Hepatocyte (in vitro differentiated cells): ENCODE data around the gene CSKMT. TPM values are rescaled to one million over a fixed set of nuclear protein-coding genes. Genes with fewer than 3 reads are reported as not detected.
A peak's percentile ranks its signal among the peaks of the same experiment; 100 is the strongest.

Source experiments
- DNase-seq: peaks from one replicate; pipeline ENCODE4 v3.0.0-alpha.2; 2016; ENCODE audit warnings: low spot score
- H2AFZ ChIP-seq: fragments of 200-600 bp; sonication (generic); 2 replicates; pipeline ENCODE4 v1.6.0; 2016; ENCODE audit warnings: antibody characterized with exemption, mild to moderate bottlenecking
- H3K27ac ChIP-seq: fragments of 200-600 bp; sonication (generic); 2 replicates; pipeline ENCODE4 v1.5.1; 2016; ENCODE audit warnings: mild to moderate bottlenecking
- H3K27me3 ChIP-seq: fragments of 200-600 bp; sonication (generic); 2 replicates; pipeline ENCODE4 v1.6.1; 2016
- H3K36me3 ChIP-seq: fragments of 200-600 bp; sonication (generic); replicated peaks from 2 replicates; pipeline ENCODE4 v1.5.1; 2016; ENCODE audit warnings: low read depth; ENCODE audit not compliant: insufficient read depth
- H3K4me1 ChIP-seq: fragments of 200-600 bp; sonication (generic); 2 replicates; pipeline ENCODE4 v1.5.1; 2016; ENCODE audit warnings: mild to moderate bottlenecking, moderate library complexity; ENCODE audit not compliant: insufficient read depth
- H3K4me2 ChIP-seq: fragments of 200-600 bp; sonication (generic); 2 replicates; pipeline ENCODE4 v1.6.0; 2016
- H3K4me3 ChIP-seq: fragments of 200-600 bp; sonication (generic); 2 replicates; pipeline ENCODE4 v1.5.1; 2016; ENCODE audit warnings: mild to moderate bottlenecking
- H3K79me2 ChIP-seq: fragments of 200-600 bp; sonication (generic); 2 replicates; pipeline ENCODE4 v1.6.0; 2017; ENCODE audit warnings: mild to moderate bottlenecking
- H3K9me2 ChIP-seq: fragments of 200-600 bp; sonication (generic); replicated peaks from 2 replicates; pipeline ENCODE4 v1.6.0; 2017; ENCODE audit warnings: mild to moderate bottlenecking; ENCODE audit not compliant: insufficient read depth
- H3K9me3 ChIP-seq: fragments of 200-600 bp; sonication (generic); 2 replicates; pipeline ENCODE4 v1.5.1; 2016; ENCODE audit warnings: low read depth, mild to moderate bottlenecking
- H4K20me1 ChIP-seq: fragments of 200-600 bp; sonication (generic); 2 replicates; pipeline ENCODE4 v1.6.0; 2016; ENCODE audit warnings: mild to moderate bottlenecking; ENCODE audit not compliant: insufficient read depth, poor library complexity, severe bottlenecking
- CTCF ChIP-seq: fragments of 200-600 bp; sonication (generic); IDR thresholded peaks from 2 replicates; pipeline ENCODE4 v1.5.1; 2016; ENCODE audit warnings: antibody characterized with exemption, mild to moderate bottlenecking; ENCODE audit not compliant: poor library complexity
- EZH2 ChIP-seq: fragments of 200-600 bp; sonication (generic); IDR thresholded peaks from 2 replicates; pipeline ENCODE4 v1.6.1; 2016; ENCODE audit warnings: antibody characterized with exemption, mild to moderate bottlenecking, borderline replicate concordance
- EZH2phosphoT487 ChIP-seq: fragments of 200-600 bp; sonication (generic); IDR thresholded peaks from one replicate; pipeline ENCODE4 v1.6.1; 2018; ENCODE audit warnings: antibody characterized with exemption, mild to moderate bottlenecking, low read depth, moderate library complexity; ENCODE audit not compliant: unreplicated experiment, severe bottlenecking
- WGBS: methylation state at CpG from one replicate; pipeline ENCODE4 v1.1.6; 2016; ENCODE audit warnings: low lambda C conversion rate; ENCODE audit errors: missing lambda C conversion rate; 5-methylcytosine and 5-hydroxymethylcytosine counted together
- polyA plus RNA-seq: library from polyadenylated mRNA; unstranded; fragments of >200 nt; fragmentation: Nextera tagmentation; extraction: Ambion mirVana; gene quantifications from 2 replicates; pipeline ENCODE4 v1.2.1, GENCODE V29; 2016
- total RNA-seq: library from RNA; depleted of rRNA; stranded (reverse); fragments of >200 nt; gene quantifications from 2 replicates; pipeline ENCODE4 v1.2.3, GENCODE V29; 2014

The CSKMT gene
- total and polyA plus RNA-seq, 2 experiments from 2014 or later, result 5.7 to 22.5 TPM

DNA sequence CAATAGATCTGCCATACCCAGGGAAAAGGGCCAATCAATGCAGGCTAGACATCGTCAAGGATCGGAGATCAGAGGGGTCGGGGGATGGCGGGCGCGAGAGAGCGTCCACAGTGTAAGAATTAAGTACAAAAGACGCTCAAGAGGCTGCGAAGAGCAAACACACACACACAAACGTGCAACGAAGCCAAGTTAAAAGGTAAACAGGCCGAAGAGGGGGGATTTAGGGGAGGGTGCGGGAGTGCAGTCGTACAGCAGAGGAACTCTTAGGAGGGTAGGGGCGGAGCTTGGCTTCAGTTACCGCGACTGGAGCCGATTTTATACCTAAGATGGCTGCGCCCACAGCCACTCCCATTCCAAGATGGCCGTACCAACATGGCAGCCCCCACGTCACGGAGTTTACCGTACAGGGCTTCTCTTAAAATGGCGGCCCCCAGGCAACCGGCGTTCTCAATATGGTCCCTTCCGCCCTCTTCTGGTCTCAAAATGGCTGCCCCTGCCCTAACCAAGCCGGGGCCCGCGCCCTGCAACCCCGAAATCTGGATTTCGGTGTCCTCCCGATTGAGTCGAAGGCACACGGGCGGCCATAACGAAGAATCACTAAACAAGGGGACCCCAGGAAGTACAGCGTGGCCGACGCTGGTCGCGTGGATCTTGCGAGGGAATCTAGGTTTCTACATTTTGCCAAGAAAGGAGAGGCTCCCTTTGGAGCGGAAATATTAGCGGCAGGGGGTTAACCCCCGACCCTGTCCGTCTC is 44.3 kb downstream of the CSKMT start:
- H3K9me2 ChIP-seq, result no peaks in the 10 kb centered on the region
- H3K4me1 ChIP-seq, result peaks cover 57% of the 10 kb centered on the region
- no peaks in the 10 kb centered on the region for H4K20me1 ChIP-seq
- TF ChIP-seq CTCF (no peak), EZH2phosphoT487 (no peak), EZH2 (no peak)
- peak overlapping the region; percentile 83 for H3K4me2 ChIP-seq
- peak overlapping the region; percentile 34 for H3K4me3 ChIP-seq
- no peaks in the 10 kb centered on the region for H3K36me3 ChIP-seq
- peak; percentile 99 for DNase-seq
- no peaks in the 10 kb centered on the region for H3K9me3 ChIP-seq
- H3K79me2 ChIP-seq, result peaks cover 19% of the 10 kb centered on the region
- H3K27me3 ChIP-seq, result no peaks in the 10 kb centered on the region
- WGBS, result 6% methylated on average over 47 of the region's 47 CpGs
- peak overlapping the region; percentile 87 for H2AFZ ChIP-seq
- H3K27ac ChIP-seq, result peak overlapping the region; percentile 98

GRCh38 chr11:62710001-62710345 is 44.9 kb downstream of the CSKMT start:
- Histone ChIP-seq H3K36me3 (no peaks in the 10 kb centered on the region), H3K27me3 (no peaks in the 10 kb centered on the region), H3K27ac (peak overlapping the region; percentile 98), H3K9me3 (no peaks in the 10 kb centered on the region), H4K20me1 (no peaks in the 10 kb centered on the region), H3K79me2 (peaks cover 13% of the 10 kb centered on the region), H3K4me1 (peaks cover 58% of the 10 kb centered on the region), H3K4me2 (peak overlapping the region; percentile 83), H3K9me2 (no peaks in the 10 kb centered on the region), H2AFZ (peak overlapping the region; percentile 87), H3K4me3 (peak overlapping the region; percentile 26)
- TF ChIP-seq CTCF (no peak), EZH2 (no peak), EZH2phosphoT487 (no peak)
- WGBS, result 82% methylated on average over 7 of the region's 7 CpGs
- DNase-seq, result peak; percentile 30

DNA sequence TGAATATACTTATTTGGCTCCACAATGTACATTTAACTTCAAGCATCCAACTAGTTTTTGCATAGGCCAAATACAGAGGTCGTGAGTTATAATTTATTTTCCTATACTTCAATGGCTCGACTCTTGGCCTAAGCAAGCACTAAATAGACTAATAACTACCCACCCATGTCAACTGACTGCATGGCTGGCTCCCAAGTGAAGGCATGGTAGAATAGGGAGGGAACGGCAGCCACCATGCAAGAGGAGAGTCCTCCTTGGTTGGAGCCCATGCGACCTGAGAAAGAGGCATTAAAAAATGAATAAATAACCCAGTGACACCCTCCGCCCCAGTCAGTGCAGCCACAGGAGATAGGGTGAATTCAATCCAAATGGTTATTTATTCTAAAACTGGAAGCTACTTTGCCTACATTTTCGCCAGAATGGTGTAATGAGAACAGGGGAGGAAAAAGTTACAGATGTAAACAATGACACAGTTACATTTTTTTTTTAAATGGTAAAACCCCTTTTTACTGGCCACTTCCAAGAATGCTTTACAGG is 47.2 kb downstream of the CSKMT start:
- Histone ChIP-seq H3K27ac (peak overlapping the region; percentile 74), H3K9me2 (no peaks in the 10 kb centered on the region), H3K4me1 (peaks cover 42% of the 10 kb centered on the region), H2AFZ (no peak overlapping the region), H3K36me3 (no peaks in the 10 kb centered on the region), H3K27me3 (no peaks in the 10 kb centered on the region), H3K4me3 (no peak overlapping the region), H3K4me2 (peak overlapping the region; percentile 11), H3K9me3 (no peaks in the 10 kb centered on the region), H4K20me1 (no peaks in the 10 kb centered on the region), H3K79me2 (peaks cover 30% of the 10 kb centered on the region)
- TF ChIP-seq EZH2 (no peak), EZH2phosphoT487 (no peak), CTCF (no peak)
- no peak for DNase-seq
- 96% methylated on average over 6 of the region's 6 CpGs for WGBS
